ENCODE measurements around the gene PAX7.

PAX7 gene

GRCh38 chr1:18649693-18650370, 19.2 kb downstream of the PAX7 start:
- Histone ChIP-seq H3K4me3 (ENCODE audit: low read depth in 1 of 2, low read length in 1 of 2) (no peak overlapping the region), H3K36me3 (no peaks in the 10 kb centered on the region), H3K4me1 (ENCODE audit: control insufficient read depth in 1 of 2, insufficient read depth in 1 of 2, low read depth in 1 of 2, low read length in 1 of 2) (no peaks in the 10 kb centered on the region), H3K27ac (no peak overlapping the region), H3K27me3 (peaks cover 100% of the 10 kb centered on the region), H3K9me3 (no peaks in the 10 kb centered on the region)
- TF ChIP-seq CTCF (IDR thresholded peaks at IDR 0.05), result no peak

GRCh38 chr1:18651713-18652112, 21.1 kb downstream of the PAX7 start:
- no peaks in the 10 kb centered on the region for H3K4me1 ChIP-seq (ENCODE audit: control insufficient read depth in 1 of 2, insufficient read depth in 1 of 2, low read depth in 1 of 2, low read length in 1 of 2)
- H3K27ac ChIP-seq, result no peak overlapping the region
- H3K36me3 ChIP-seq, result no peaks in the 10 kb centered on the region
- peaks cover 100% of the 10 kb centered on the region for H3K27me3 ChIP-seq
- no peak for TF ChIP-seq CTCF (IDR thresholded peaks at IDR 0.05)
- H3K9me3 ChIP-seq, result no peaks in the 10 kb centered on the region
- no peak overlapping the region for H3K4me3 ChIP-seq (ENCODE audit: low read depth in 1 of 2, low read length in 1 of 2)

GRCh38 chr1:18652791-18653190, 22.1 kb downstream of the PAX7 start:
- no peak for TF ChIP-seq CTCF (IDR thresholded peaks at IDR 0.05)
- Histone ChIP-seq H3K36me3 (no peaks in the 10 kb centered on the region), H3K9me3 (no peaks in the 10 kb centered on the region), H3K27me3 (peaks cover 100% of the 10 kb centered on the region), H3K4me1 (ENCODE audit: control insufficient read depth in 1 of 2, insufficient read depth in 1 of 2, low read depth in 1 of 2, low read length in 1 of 2) (no peaks in the 10 kb centered on the region), H3K27ac (no peak overlapping the region), H3K4me3 (ENCODE audit: low read depth in 1 of 2, low read length in 1 of 2) (no peak overlapping the region)

GRCh38 chr1:18653367-18653766, 22.7 kb downstream of the PAX7 start:
- no peaks in the 10 kb centered on the region for H3K4me1 ChIP-seq (ENCODE audit: control insufficient read depth in 1 of 2, insufficient read depth in 1 of 2, low read depth in 1 of 2, low read length in 1 of 2)
- no peak for TF ChIP-seq CTCF (IDR thresholded peaks at IDR 0.05)
- no peak overlapping the region for H3K4me3 ChIP-seq (ENCODE audit: low read depth in 1 of 2, low read length in 1 of 2)
- H3K27ac ChIP-seq, result no peak overlapping the region
- H3K27me3 ChIP-seq, result peaks cover 100% of the 10 kb centered on the region
- H3K9me3 ChIP-seq, result no peaks in the 10 kb centered on the region
- no peaks in the 10 kb centered on the region for H3K36me3 ChIP-seq

GRCh38 chr1:18653916-18654315, 23.3 kb downstream of the PAX7 start:
- Histone ChIP-seq H3K9me3 (no peaks in the 10 kb centered on the region), H3K27me3 (peaks cover 100% of the 10 kb centered on the region), H3K4me3 (ENCODE audit: low read depth in 1 of 2, low read length in 1 of 2) (no peak overlapping the region), H3K36me3 (no peaks in the 10 kb centered on the region), H3K27ac (no peak overlapping the region), H3K4me1 (ENCODE audit: control insufficient read depth in 1 of 2, insufficient read depth in 1 of 2, low read depth in 1 of 2, low read length in 1 of 2) (no peaks in the 10 kb centered on the region)
- no peak for TF ChIP-seq CTCF (IDR thresholded peaks at IDR 0.05)
